H9 (cell line): ENCODE data around the gene OTOGL. TPM values are rescaled to one million over a fixed set of nuclear protein-coding genes. Genes with fewer than 3 reads are reported as not detected.

ENCODE experiments used
- DNase-seq: peaks from one replicate; pipeline ENCODE4 v3.0.0-alpha.2; 2017
- H2AFZ ChIP-seq: one replicate; pipeline ENCODE4 v1.6.1; 2013; ENCODE audit warnings: mild to moderate bottlenecking, low read length, control low read depth, moderate library complexity
- H2AK5ac ChIP-seq: 2 replicates; pipeline ENCODE4 v1.6.1; 2013; ENCODE audit warnings: low read length, control low read depth, mixed read lengths; ENCODE audit not compliant: insufficient read length
- H2BK120ac ChIP-seq: one replicate; pipeline ENCODE4 v1.6.1; 2013; ENCODE audit warnings: low read depth, mild to moderate bottlenecking, low read length, control low read depth, inconsistent platforms; ENCODE audit not compliant: poor library complexity, severe bottlenecking
- H2BK12ac ChIP-seq: 2 replicates; pipeline ENCODE4 v1.6.1; 2013; ENCODE audit warnings: low read length, control low read depth, mixed read lengths, low read depth; ENCODE audit not compliant: insufficient read length
- H2BK15ac ChIP-seq: 2 replicates; pipeline ENCODE4 v1.6.1; 2013; ENCODE audit warnings: low read depth, low read length, control low read depth
- H2BK20ac ChIP-seq: one replicate; pipeline ENCODE4 v1.6.1; 2013; ENCODE audit warnings: low read depth, mild to moderate bottlenecking, low read length, control low read depth, inconsistent platforms; ENCODE audit not compliant: poor library complexity, severe bottlenecking
- H2BK5ac ChIP-seq: 2 replicates; pipeline ENCODE4 v1.6.1; 2013; ENCODE audit warnings: low read length, control low read depth, mixed read lengths; ENCODE audit not compliant: insufficient read length
- H3K14ac ChIP-seq: 2 replicates; pipeline ENCODE4 v1.6.1; 2013; ENCODE audit warnings: low read length, control low read depth; ENCODE audit not compliant: insufficient read depth
- H3K18ac ChIP-seq: 2 replicates; pipeline ENCODE4 v1.6.1; 2013; ENCODE audit warnings: low read depth, mild to moderate bottlenecking, mixed read lengths, low read length, control low read depth; ENCODE audit not compliant: insufficient read length
- H3K23ac ChIP-seq: 2 replicates; pipeline ENCODE4 v1.6.1; 2013; ENCODE audit warnings: low read length, control low read depth, mixed read lengths, low read depth; ENCODE audit not compliant: insufficient read length
- H3K23me2 ChIP-seq: 2 replicates; pipeline ENCODE4 v1.6.1; 2013; ENCODE audit warnings: low read depth, mild to moderate bottlenecking, mixed read lengths, low read length, control low read depth; ENCODE audit not compliant: insufficient read length, poor library complexity, severe bottlenecking
- H3K27ac ChIP-seq: 2 replicates; pipeline ENCODE4 v1.5.1; 2013; ENCODE audit warnings: low read length, control low read depth, mixed read lengths, low read depth; ENCODE audit not compliant: insufficient read length
- H3K27me3 ChIP-seq: 2 replicates; pipeline ENCODE4 v1.6.1; 2013; ENCODE audit warnings: low read length, control low read depth, inconsistent platforms; ENCODE audit not compliant: insufficient read depth
- H3K4ac ChIP-seq: 2 replicates; pipeline ENCODE4 v1.6.1; 2013; ENCODE audit warnings: low read depth, mild to moderate bottlenecking, control low read depth, inconsistent platforms, low read length, moderate library complexity
- H3K4me1 ChIP-seq: 2 replicates; pipeline ENCODE4 v1.6.1; 2013; ENCODE audit warnings: low read length, control low read depth, inconsistent platforms; ENCODE audit not compliant: insufficient read depth
- H3K4me2 ChIP-seq: 2 replicates; pipeline ENCODE4 v1.6.1; 2013; ENCODE audit warnings: low read length, control low read depth, mixed read lengths; ENCODE audit not compliant: insufficient read length, insufficient read depth
- H3K56ac ChIP-seq: 2 replicates; pipeline ENCODE4 v1.6.1; 2013; ENCODE audit warnings: low read depth, mild to moderate bottlenecking, mixed read lengths, low read length, control low read depth; ENCODE audit not compliant: insufficient read length
- H3K79me1 ChIP-seq: 2 replicates; pipeline ENCODE4 v1.6.1; 2013; ENCODE audit warnings: low read depth, mild to moderate bottlenecking, moderate library complexity, low read length, control low read depth, inconsistent platforms; ENCODE audit not compliant: insufficient read depth, poor library complexity, severe bottlenecking
- H3K79me2 ChIP-seq: 2 replicates; pipeline ENCODE4 v1.6.1; 2013; ENCODE audit warnings: low read length, control low read depth, inconsistent platforms; ENCODE audit not compliant: insufficient read depth
- H3K9ac ChIP-seq: 2 replicates; pipeline ENCODE4 v1.6.1; 2013; ENCODE audit warnings: low read length, control low read depth, mixed read lengths; ENCODE audit not compliant: insufficient read length; ENCODE audit errors: extremely low read depth
- H3K9me3 ChIP-seq: one replicate; pipeline ENCODE4 v1.6.1; 2013; ENCODE audit warnings: low read depth, low read length, inconsistent platforms; ENCODE audit not compliant: control insufficient read depth
- H3T11ph ChIP-seq: one replicate; pipeline ENCODE4 v1.6.1; 2013; ENCODE audit warnings: mild to moderate bottlenecking, low read length, control low read depth, inconsistent platforms
- H4K20me1 ChIP-seq: one replicate; pipeline ENCODE4 v1.6.1; 2013; ENCODE audit not compliant: control insufficient read depth, insufficient read length, insufficient read depth
- H4K5ac ChIP-seq: 2 replicates; pipeline ENCODE4 v1.6.1; 2013; ENCODE audit warnings: low read depth, mild to moderate bottlenecking, mixed read lengths, low read length, control low read depth; ENCODE audit not compliant: insufficient read length
- H4K8ac ChIP-seq: replicated peaks from 2 replicates; pipeline ENCODE4 v1.6.1; 2013; ENCODE audit warnings: low read length, control low read depth, mixed read lengths, low read depth; ENCODE audit not compliant: insufficient read length
- H4K91ac ChIP-seq: 2 replicates; pipeline ENCODE4 v1.6.1; 2013; ENCODE audit warnings: low read depth, mild to moderate bottlenecking, moderate library complexity, mixed read lengths, low read length, control low read depth; ENCODE audit not compliant: insufficient read length
- H3K27ac Mint-ChIP-seq, 3 experiments: 2 replicates in 2 of 3; 3 replicates in 1 of 3; pipeline ENCODE4 v1.8.0; 2020 to 2021; ENCODE audit warnings: mixed read lengths in 3 of 3, mild to moderate bottlenecking in 1 of 3, moderate library complexity in 1 of 3
- H3K27me3 Mint-ChIP-seq: 2 replicates; pipeline ENCODE4 v1.8.0; 2021; ENCODE audit warnings: low read depth, mild to moderate bottlenecking, moderate library complexity, mixed read lengths
- H3K36me3 Mint-ChIP-seq, 3 experiments: 2 replicates in 2 of 3; 3 replicates in 1 of 3; pipeline ENCODE4 v1.8.0; 2020 to 2021; ENCODE audit warnings: low read depth in 3 of 3, mixed read lengths in 3 of 3; ENCODE audit not compliant: insufficient read depth in 1 of 3
- H3K4me1 Mint-ChIP-seq, 2 experiments: 2 replicates each; pipeline ENCODE4 v1.8.0; 2020; ENCODE audit warnings: mixed read lengths in 2 of 2
- H3K4me3 Mint-ChIP-seq, 2 experiments: 2 replicates in 1 of 2; 3 replicates in 1 of 2; pipeline ENCODE4 v1.8.0; 2020 to 2021; ENCODE audit warnings: mild to moderate bottlenecking in 2 of 2, mixed read lengths in 2 of 2, moderate library complexity in 1 of 2
- H3K9me3 Mint-ChIP-seq, 2 experiments: 2 replicates in 1 of 2; 3 replicates in 1 of 2; pipeline ENCODE4 v1.8.0; 2020; ENCODE audit warnings: mild to moderate bottlenecking in 2 of 2, mixed read lengths in 2 of 2, moderate library complexity in 1 of 2
- CTCF ChIP-seq: fragments of 200-600 bp; sonication (generic); conservative IDR thresholded peaks from 3 replicates; pipeline ENCODE4 v1.8.0; 2021; ENCODE audit warnings: antibody characterized with exemption, mild to moderate bottlenecking
- WGBS: extraction: QIAGEN DNeasy Blood & Tissue Kit; methylation state at CpG from one replicate; pipeline ENCODE4 v1.1.7; 2013; ENCODE audit warnings: missing lambda C conversion rate, low lambda C conversion rate, mixed read lengths; ENCODE audit not compliant: insufficient read length; ENCODE audit errors: extremely low coverage; 5-methylcytosine and 5-hydroxymethylcytosine counted together
- total RNA-seq: library from RNA; stranded (reverse); gene quantifications from 2 replicates; pipeline ENCODE4 v1.2.1, GENCODE V29; 2021

The OTOGL gene
- total RNA-seq, 1 experiment from 2014 or later: 0.11 TPM

DNA sequence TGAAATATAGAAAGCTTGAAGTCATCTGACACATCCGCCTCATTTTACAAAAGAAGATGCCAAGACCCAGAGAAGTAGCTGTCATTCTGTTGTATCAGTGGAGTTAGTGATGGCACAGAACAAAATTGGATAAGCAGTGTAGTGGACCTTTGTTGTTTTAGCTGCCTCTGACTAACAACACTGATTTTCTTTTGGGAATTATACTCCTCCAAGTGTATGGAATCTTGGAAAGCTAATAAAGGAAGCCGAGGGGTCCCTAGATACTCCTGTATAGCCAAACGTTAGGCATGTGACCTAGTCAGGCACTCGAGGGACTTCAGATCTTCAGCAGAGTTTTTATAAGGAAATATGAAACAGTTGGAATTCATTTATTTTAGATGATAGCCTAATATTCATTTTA is 94.5 kb downstream of the OTOGL start:
- Histone ChIP-seq H3K79me1 (no peaks in the 10 kb centered on the region), H3K4me1 (peaks cover 3% of the 10 kb centered on the region; the same call in 1 of the 2 replicates), H4K20me1 (no peaks in the 10 kb centered on the region), H3K27ac (no peak overlapping the region), H2BK120ac (no peak overlapping the region), H2BK20ac (no peak overlapping the region), H2AFZ (no peak overlapping the region), H3K14ac (no peak overlapping the region), H3K9ac (no peak overlapping the region), H3K23ac (no peak overlapping the region), H3K18ac (no peak overlapping the region), H4K8ac (no peak overlapping the region), H4K5ac (no peak overlapping the region), H3K79me2 (no peaks in the 10 kb centered on the region), H3K27me3 (no peaks in the 10 kb centered on the region), H2BK12ac (no peak overlapping the region), H2BK15ac (no peak overlapping the region), H2AK5ac (no peak overlapping the region), H4K91ac (no peak overlapping the region), H3K23me2 (no peaks in the 10 kb centered on the region), H3K4me2 (no peak overlapping the region), H3K4ac (no peak overlapping the region), H3K56ac (no peak overlapping the region), H3T11ph (no peak overlapping the region), H3K9me3 (no peaks in the 10 kb centered on the region), H2BK5ac (no peak overlapping the region)
- H3K4me1 Mint-ChIP-seq: peaks cover 7 to 8% of the 10 kb centered on the region in 2 experiments
- no peaks in the 10 kb centered on the region for H3K9me3 Mint-ChIP-seq
- WGBS: no CpG with 5 or more reads among the region's 4 CpGs
- no peak for TF ChIP-seq CTCF
- H3K27ac Mint-ChIP-seq: peak overlapping the region in 1 of 3 experiments; percentile 10; a peak in 1 of 7 replicates
- H3K4me3 Mint-ChIP-seq: no peak overlapping the region
- H3K27me3 Mint-ChIP-seq: no peaks in the 10 kb centered on the region
- H3K36me3 Mint-ChIP-seq: no peaks in the 10 kb centered on the region
- DNase-seq: no peak
